Myometrial cell (primary cell): ENCODE measurements around the gene DEPDC5. TPM values are rescaled to one million over a fixed set of nuclear protein-coding genes. Genes with fewer than 3 reads are reported as not detected.

ENCODE experiments used
- total RNA-seq: library from RNA; depleted of rRNA; stranded (reverse); fragments of >200 nt; gene quantifications from 2 replicates; pipeline ENCODE4 v1.2.3, GENCODE V29; 2015

The DEPDC5 gene
- 8.4 and 11.7 TPM in 2 replicates for total RNA-seq

DNA sequence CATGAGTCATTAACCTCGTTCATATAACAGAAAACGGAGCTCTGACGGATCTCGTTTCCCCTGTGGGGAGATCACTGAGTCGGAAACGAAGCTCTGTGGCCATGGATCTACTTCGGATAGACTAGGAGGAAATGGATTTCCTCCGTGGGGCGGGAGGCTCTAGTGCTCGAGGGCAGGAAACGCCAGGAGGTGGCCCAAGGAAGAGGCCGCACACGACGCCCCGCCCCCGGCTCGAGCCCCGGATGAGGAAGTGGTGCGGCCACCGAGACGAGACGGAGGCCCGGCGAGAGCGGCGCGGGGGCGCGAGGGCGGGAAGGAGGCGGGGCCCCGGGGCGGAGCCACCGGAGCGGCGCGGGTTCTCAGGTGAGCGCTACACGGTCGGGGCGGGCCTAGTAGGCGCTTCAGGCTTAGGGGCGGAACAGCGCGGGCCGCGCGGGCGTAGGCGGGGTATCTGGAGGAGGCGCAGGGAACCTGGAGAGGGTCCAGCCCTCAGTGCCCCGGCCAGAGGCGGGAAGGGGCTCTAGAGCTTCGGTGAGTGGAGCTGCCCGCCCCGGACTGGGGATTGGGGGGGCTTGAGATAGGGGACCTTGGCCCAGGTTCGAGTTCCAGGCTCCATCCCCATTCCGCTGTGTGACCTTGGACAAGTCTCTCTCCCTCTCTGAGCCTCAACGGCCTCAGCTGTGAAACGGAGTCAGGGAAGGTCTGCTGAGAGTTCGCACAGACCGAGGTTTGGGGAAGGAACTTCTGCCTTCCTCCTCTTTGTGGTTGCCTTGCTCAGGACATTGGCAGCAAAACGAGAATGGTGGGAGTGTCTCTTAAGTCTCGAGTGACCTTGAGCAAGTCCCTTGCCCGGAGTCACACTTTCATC, at the start of gene DEPDC5:
TSS of gene DEPDC5 (plus strand) at position 386 of the 868 bp plus-strand sequence. CDS start 903 bp downstream, outside the sequence.

DNA sequence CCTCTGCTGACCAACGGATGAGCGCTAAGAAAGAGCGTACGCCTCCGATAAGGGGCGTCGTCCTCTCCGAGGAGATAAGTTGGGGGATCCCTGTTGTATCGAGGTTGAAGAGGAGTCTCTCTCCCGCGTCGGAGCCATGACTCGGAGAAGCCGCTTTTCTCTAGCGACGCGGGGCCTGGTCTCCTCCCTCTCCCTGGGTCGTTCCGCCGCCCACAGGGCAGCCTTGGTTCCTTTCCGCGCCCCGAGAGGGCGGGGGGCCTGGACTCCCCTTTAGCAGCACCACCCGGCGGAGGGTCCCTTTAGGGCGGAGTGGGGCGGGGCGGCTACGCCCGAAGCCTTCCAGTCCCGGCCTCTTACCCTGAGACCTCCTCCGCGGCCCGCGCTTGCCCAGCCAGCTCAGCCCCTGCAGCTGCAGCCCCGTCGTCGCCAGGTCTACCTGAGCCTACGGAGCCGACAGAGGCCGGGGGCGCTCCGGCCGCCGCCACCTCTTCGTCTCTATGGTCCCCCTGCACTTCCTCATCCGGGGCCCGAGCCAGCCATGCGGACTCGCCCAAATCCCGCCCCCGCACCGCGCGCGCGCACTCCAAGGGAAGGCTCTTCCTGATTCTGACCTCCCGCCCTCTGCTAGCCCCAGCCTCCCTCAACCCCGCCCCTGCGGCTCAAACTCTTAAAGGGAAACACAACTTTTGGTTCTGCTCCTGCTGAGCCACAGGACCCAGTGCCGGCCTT, 4.0 kb upstream of the DEPDC5 start, which contains the start of gene PRR14L:
TSS of gene PRR14L (minus strand) at position 497 of the 729 bp plus-strand sequence. CDS start 11,272 bp downstream, outside the sequence.

DNA sequence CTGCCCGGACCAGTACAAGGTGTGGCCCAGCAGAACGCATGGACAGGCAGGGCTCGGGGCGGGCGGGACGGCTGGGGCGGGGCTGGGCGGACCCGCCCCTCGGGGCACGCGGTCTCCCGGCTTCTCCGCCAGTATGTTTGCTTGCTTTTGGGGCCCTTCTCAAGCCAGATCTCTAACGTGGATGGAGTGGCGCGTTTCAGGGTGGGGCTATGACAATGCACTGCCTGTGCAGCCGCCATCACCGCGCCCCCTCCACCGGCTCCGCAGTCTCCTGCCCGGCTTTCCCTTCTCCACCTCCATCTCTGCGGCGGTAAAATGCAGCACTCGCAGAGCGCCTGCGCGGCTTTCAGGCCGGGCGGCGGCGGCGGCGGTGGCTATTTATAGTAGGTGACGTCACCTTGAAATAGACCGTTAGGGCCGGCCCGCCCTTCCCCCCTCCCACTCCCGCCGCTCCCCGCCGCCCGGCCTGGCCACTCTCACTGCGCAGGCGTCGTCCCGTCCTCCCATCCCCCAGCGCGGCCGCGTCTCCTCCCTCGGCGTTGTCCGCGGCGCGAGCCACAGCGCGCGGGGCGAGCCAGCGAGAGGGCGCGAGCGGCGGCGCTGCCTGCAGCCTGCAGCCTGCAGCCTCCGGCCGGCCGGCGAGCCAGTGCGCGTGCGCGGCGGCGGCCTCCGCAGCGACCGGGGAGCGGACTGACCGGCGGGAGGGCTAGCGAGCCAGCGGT, 190.3 kb downstream of the DEPDC5 start, which contains the start of gene YWHAH:
TSS of gene YWHAH (plus strand) at position 558 of the 722 bp plus-strand sequence. CDS start 199 bp downstream, outside the sequence.

Other genes starting within 250 kb of the DEPDC5 start
- gene PISD, start 91.8 kb upstream of the DEPDC5 start, total RNA-seq = 158 and 175 TPM in 2 replicates
- gene PRR14L, start 3.9 kb upstream of the DEPDC5 start, total RNA-seq = 10.6 and 10.7 TPM in 2 replicates
- gene YWHAH, start 190.5 kb downstream of the DEPDC5 start, total RNA-seq = 129 and 145 TPM in 2 replicates